ENCODE data around the gene TGFBR3.
A peak's percentile ranks its signal among the peaks of the same experiment; 100 is the strongest.

The TGFBR3 gene

GRCh38 chr1:91872559-91873081, 13.3 kb downstream of the TGFBR3 start (continued):
- no peak for TF ChIP-seq ZBTB44 (tag by site-specific recombination; IDR thresholded peaks at IDR 0.05)
- TF ChIP-seq ZBTB8A (tag by site-specific recombination; IDR thresholded peaks at IDR 0.05): peak; percentile 73
- peak; percentile 28; the same call in 1 of the 2 replicates for TF ChIP-seq ZNF501 (tag by site-specific recombination; IDR thresholded peaks at IDR 0.05)
- no peak for TF ChIP-seq GLI4 (tag by site-specific recombination; IDR thresholded peaks at IDR 0.05)
- TF ChIP-seq ZFP69B (tag by site-specific recombination; IDR thresholded peaks at IDR 0.05): peak; percentile 89; the same call in 1 of the 2 replicates
- TF ChIP-seq ZNF670 (tag by site-specific recombination; IDR thresholded peaks at IDR 0.05; ENCODE audit: low read depth): no peak
- no peak for TF ChIP-seq ZNF121 (tag by site-specific recombination; IDR thresholded peaks at IDR 0.05)
- TF ChIP-seq ZXDB (tag by site-specific recombination; IDR thresholded peaks at IDR 0.05): no peak; the same call in 1 of the 2 replicates
- TF ChIP-seq ZBTB1 (tag by site-specific recombination; IDR thresholded peaks at IDR 0.05): no peak
- TF ChIP-seq ZNF580 (tag by site-specific recombination; IDR thresholded peaks at IDR 0.05): no peak
- TF ChIP-seq ZNF239 (tag by site-specific recombination; IDR thresholded peaks at IDR 0.05): no peak
- TF ChIP-seq SCRT2 (tag by site-specific recombination; IDR thresholded peaks at IDR 0.05): peak; percentile 99
- 0 out of 2 replicates have a peak, but pooled peaks have one; percentile 59 for TF ChIP-seq ZNF561 (tag by site-specific recombination; IDR thresholded peaks at IDR 0.05; ENCODE audit: borderline replicate concordance)
- TF ChIP-seq ZNF660 (tag by site-specific recombination; IDR thresholded peaks at IDR 0.05): no peak
- no peak for TF ChIP-seq ZNF473 (tag by site-specific recombination; IDR thresholded peaks at IDR 0.05)
- TF ChIP-seq ZNF596 (tag by site-specific recombination; IDR thresholded peaks at IDR 0.05): peak; percentile 70
- no peak for TF ChIP-seq ZNF292 (tag by site-specific recombination; IDR thresholded peaks at IDR 0.05; ENCODE audit: borderline replicate concordance, low read depth)
- TF ChIP-seq ZNF544 (tag by site-specific recombination; IDR thresholded peaks at IDR 0.05): no peak
- TF ChIP-seq ZFP37 (tag by site-specific recombination; IDR thresholded peaks at IDR 0.05): no peak
- TF ChIP-seq ZNF623 (tag by site-specific recombination; IDR thresholded peaks at IDR 0.05): no peak
- TF ChIP-seq ZNF362 (tag by site-specific recombination; IDR thresholded peaks at IDR 0.05): no peak
- TF ChIP-seq ZNF175 (tag by site-specific recombination; IDR thresholded peaks at IDR 0.05): no peak
- no peak for TF ChIP-seq ZNF768 (tag by site-specific recombination; IDR thresholded peaks at IDR 0.05)
- TF ChIP-seq PATZ1 (tag by site-specific recombination; IDR thresholded peaks at IDR 0.05): peak; percentile 52; the same call in 1 of the 2 replicates
- no peak for TF ChIP-seq ZNF133 (tag by site-specific recombination; IDR thresholded peaks at IDR 0.05)
- no peak for TF ChIP-seq BCL6B (tag by site-specific recombination; IDR thresholded peaks at IDR 0.05)
- no peak for TF ChIP-seq ZNF23 (tag by site-specific recombination; IDR thresholded peaks at IDR 0.05; ENCODE audit: borderline replicate concordance)
- TF ChIP-seq ZBTB11 (tag by site-specific recombination; conservative IDR thresholded peaks at IDR 0.05; ENCODE audit: low read depth): no peak
- peak; percentile 34 for TF ChIP-seq ZNF843 (tag by site-specific recombination; IDR thresholded peaks at IDR 0.05)
- TF ChIP-seq ZNF521 (tag by site-specific recombination; IDR thresholded peaks at IDR 0.05): no peak
- no peak for TF ChIP-seq ZNF549 (tag by site-specific recombination; IDR thresholded peaks at IDR 0.05)
- TF ChIP-seq ZFP3 (tag by site-specific recombination; IDR thresholded peaks at IDR 0.05; ENCODE audit: low read depth): no peak
